ENCODE measurements around the gene AVEN.
A peak's percentile ranks its signal among the peaks of the same experiment; 100 is the strongest.
"Not testable (repeated sequence)": the region's sequence is repeated elsewhere in the genome, so short reads cannot be mapped to it uniquely, and the experiment has no call there.

Gene AVEN

GRCh38 chr15:34038871-34039789 lies at the start of gene AVEN:
AVEN (minus strand) TSS chr15:34039204; CDS start chr15:34039046, 158 bp downstream.
- DNase-seq: peak; percentile 10

- no peak for DNase-seq
Observed at GRCh38 chr15:34085746-34086145, 46.7 kb upstream of the AVEN start.

- DNase-seq: no peak
Observed at GRCh38 chr15:34084086-34084485, 45.1 kb upstream of the AVEN start.

- no peak for DNase-seq
Observed at GRCh38 chr15:34079904-34080303, 40.9 kb upstream of the AVEN start.

- no peak for DNase-seq
Observed at GRCh38 chr15:34078900-34079299, 39.9 kb upstream of the AVEN start.

- DNase-seq: no peak
Observed at GRCh38 chr15:34076785-34077184, 37.8 kb upstream of the AVEN start.

- DNase-seq: no peak
Observed at GRCh38 chr15:34070003-34070402, 31.0 kb upstream of the AVEN start.

GRCh38 chr15:34065941-34066340 lies 26.9 kb upstream of the AVEN start:
- no peak for DNase-seq

GRCh38 chr15:34065261-34065660 lies 26.3 kb upstream of the AVEN start:
- DNase-seq: no peak

- DNase-seq: no peak
Observed at GRCh38 chr15:34064438-34064837, 25.4 kb upstream of the AVEN start.

GRCh38 chr15:34059946-34060345 lies 20.9 kb upstream of the AVEN start:
- no peak for DNase-seq

- no peak for DNase-seq
Observed at GRCh38 chr15:34059476-34059875, 20.5 kb upstream of the AVEN start.

- DNase-seq: no peak
Observed at GRCh38 chr15:34056911-34057310, 17.9 kb upstream of the AVEN start.

- no peak for DNase-seq
Observed at GRCh38 chr15:34055868-34056595, 17.0 kb upstream of the AVEN start.

- DNase-seq: no peak
Observed at GRCh38 chr15:34054081-34054707, 15.2 kb upstream of the AVEN start.

GRCh38 chr15:34050385-34050784 lies 11.4 kb upstream of the AVEN start:
- not testable (repeated sequence) for DNase-seq

GRCh38 chr15:34049112-34049511 lies 10.1 kb upstream of the AVEN start:
- DNase-seq: no peak

GRCh38 chr15:34047893-34048775 lies 9.1 kb upstream of the AVEN start:
- no peak for DNase-seq

- no peak for DNase-seq
Observed at GRCh38 chr15:34046471-34047145, 7.6 kb upstream of the AVEN start.

GRCh38 chr15:34043813-34044212 lies 4.8 kb upstream of the AVEN start:
- no peak for DNase-seq

GRCh38 chr15:34043391-34043790 lies 4.4 kb upstream of the AVEN start:
- no peak for DNase-seq

- no peak for DNase-seq
Observed at GRCh38 chr15:34039790-34040113, 748 bp upstream of the AVEN start.

Measured in NCI-H345 (cell line).